ENCODE results near the gene NARF.

NARF gene

DNA sequence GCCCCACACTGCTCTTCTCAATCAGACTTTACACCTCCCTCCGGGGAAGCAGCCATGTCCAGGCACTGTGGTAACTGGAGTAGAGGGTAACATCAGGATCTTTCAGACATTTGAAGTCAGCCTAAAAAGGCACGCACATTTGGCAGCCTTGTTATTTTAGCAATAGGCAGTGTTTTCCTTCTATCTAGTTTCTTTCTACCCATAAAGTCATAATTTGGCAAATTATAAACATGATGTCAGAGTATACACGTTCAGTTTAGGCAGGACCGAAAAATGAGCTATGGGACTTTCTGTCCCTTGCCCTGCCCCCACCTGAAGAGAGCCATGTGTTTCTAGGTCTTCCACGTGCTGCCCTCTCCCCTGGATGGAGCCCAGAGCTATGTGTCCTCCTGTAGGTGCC, 21.1 kb downstream of the NARF start:
- no peak for DNase-seq

DNA sequence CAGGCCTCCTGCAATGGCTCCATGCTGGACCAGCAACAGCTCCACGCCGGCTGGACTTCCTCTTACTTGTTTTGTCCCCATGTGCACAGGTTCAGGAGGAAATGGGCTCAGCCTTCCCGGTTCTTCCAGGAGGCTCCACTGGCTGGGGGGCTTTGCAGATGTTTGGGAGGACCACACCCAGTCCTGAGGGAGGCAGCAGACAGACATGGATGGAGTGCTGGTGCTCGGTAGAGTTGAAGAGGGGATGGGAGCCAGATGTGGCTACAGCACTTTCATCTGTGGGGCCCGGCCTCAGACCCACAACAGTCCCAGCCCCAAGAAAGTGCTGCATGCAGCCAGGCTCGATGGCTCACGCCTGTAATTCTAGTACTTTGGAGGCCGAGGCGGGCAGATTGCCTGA, 21.8 kb downstream of the NARF start:
- no peak for DNase-seq

DNA sequence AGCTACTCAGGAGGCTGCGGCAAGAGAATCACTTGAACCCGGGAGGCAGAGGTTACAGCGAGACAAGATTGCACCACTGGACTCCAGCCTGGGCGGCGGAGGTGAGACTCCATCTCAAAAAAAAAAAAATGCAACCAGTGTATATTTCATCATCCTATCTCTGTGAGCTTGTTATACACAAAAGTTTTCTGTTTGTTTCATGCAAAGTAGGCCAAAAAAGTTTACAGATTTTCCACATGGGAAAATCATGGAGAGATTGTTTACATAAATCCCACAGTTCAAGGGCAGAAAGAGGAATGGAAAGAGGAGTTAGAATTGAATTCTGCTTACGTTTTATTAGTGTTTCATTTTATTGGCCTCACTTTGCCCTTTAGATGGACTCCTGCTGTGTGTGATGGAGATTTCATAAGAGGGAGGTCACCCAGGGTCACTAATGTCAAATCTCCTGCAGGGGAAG, 24.7 kb downstream of the NARF start:
- DNase-seq: no peak

DNA sequence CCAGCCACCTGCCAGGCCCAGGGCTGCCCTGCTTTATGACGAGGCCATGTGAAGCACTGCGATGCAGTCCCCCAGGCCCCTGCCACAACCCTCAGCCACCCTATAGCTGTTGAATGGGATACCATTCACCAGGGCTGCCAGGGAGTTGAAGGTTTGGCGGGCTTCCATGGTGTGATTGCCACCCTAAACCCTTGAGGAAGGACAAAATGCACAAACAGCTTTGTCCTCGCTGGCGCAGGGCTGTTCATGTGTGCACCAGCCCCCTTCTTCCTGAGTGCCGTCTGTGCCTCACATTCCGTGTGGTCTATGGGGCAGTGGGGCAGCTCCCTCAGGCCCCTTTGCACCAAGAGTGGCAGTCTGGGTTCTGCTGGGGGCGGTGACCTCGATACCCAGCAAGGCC, 25.3 kb downstream of the NARF start:
- DNase-seq: no peak

DNA sequence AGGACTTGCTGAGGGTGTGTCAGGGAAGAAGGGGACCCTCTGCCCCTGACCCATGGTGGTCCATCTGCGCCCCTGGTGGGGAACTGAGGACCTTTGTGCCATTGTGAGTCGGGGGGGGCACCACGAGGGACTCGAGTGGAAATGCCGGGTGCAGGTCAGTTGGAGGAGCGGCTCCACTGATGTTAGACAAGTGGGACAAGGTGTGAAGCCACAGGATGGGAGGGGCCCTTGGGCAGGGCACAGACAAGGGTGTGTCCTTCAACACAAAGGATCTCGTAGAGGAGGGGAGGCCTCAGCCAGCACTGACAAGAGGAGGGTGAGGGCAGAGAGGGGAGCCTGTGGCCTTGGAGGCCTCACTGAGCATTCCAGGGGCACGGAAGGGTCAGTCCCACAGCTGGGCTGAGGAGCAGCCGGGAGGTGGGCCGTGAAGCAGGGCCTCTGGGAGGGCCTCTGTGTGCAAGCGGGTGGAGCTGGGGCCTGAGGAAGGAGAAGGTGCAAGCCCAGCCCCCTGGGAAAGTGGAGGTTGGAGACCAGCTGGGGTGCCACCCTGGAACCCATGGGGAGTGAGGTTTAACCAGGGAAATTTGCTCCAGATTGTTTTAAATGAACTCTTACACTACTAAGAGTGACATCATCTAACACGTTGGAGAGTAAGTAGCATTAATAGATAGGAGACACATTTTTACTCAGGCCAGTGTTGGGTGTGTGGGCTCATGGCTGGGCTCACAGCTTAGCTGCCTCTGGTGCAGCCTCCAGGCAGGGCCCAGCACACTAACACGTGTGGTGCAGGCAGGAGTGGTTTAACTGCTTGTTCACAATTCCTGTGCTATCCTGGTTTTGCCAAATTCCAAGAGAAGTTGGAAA, 27.9 kb downstream of the NARF start:
- no peak for DNase-seq

DNA sequence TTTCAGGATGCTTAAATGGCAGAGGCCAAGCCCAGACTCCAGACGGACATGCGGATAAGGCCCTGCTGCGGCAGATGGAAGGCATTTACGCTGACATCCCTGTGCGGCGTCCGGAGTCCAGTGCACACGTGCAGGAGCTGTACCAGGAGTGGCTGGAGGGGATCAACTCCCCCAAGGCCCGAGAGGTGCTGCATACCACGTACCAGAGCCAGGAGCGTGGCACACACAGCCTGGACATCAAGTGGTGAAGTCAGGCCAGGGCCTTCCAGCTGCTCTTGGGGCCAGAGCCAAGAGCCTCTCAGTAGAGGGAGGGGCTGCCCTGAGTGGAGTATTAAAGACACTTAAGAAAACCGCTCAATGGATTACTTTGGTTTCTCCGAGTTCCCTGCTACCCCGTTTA, 29.4 kb downstream of the NARF start:
- peak; percentile 34 for DNase-seq

DNA sequence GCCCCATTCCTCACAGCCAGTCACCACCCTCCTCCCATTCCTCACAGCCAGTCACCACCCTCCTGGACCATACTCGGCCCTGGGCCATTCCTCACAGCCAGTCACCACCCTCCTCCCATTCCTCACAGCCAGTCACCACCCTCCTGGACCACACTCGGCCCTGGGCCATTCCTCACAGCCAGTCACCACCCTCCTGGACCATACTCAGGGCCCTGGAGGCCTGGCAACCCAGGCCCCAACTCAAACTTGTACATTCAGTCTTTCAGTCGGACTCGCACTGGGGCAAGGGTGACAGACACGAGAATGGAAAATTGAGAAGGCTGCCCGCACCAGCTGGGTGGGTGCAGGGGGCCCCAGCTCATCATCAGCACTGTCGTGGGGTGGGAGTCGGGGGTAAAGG, 30.6 kb downstream of the NARF start:
- no peak for DNase-seq

DNA sequence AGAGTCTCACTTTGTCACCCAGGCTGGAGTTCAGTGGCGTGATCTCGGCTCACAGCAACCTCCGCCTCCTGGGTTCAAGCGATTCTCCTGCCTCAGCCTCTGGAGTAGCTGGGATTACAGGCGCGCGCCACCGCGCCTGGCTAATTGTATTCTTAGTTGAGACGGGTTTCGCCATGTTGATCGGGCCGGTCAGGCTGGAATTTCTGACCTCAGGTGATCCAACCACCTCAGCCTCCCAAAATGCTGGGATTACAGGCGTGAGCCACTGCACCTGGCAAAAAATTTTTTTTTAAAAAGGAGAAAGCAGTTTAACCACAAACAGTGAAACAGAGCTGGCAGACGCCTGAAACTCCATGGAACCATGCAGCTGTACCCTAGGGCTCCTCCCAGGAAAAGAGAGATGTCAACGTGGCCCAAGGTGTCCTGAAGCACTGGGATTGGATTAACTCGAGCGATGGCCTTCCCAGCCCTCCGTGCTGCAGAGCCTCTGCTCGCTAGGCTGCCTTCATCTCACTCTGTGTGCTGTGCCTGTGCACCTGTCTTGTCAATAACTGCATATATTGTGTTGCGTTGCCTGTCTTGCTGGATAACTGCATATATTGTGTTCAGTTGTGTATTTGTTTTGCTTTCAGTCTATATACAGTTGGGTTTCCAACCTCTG, 31.4 kb downstream of the NARF start:
- DNase-seq: no peak

DNA sequence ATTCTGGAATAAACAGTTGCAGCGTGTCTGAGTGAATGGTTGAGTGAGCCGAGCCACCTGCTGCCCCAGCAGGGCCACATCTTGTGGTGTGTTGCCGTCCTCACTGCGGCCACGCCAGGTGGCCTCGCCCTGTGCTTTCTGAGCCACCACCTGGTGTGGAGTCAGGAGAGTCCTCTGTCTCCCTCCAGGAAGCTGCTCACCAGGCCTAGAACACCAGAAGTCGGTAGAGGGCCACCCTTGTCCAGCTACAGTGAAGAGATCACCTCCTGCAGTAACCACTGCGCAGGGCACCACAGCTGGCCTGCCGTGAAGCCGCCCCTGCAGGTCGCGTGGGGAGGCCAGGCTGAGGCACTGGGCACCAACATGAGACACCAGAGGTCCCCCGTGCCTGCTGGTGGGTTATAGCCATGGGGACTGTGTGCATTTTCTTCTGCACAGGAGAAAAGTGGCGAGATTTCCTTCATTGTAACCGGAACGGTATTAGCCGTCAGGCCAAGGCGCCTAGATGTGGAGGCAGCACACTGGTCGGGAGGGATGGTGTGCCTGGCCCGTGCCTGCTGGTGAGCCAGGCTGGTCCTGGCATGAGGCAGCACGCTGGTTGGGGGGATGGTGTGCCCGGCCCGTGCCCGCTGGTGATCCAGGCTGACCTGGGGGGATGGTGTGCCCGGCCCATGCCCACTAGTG, 32.1 kb downstream of the NARF start:
- DNase-seq: peak; percentile 15

DNA sequence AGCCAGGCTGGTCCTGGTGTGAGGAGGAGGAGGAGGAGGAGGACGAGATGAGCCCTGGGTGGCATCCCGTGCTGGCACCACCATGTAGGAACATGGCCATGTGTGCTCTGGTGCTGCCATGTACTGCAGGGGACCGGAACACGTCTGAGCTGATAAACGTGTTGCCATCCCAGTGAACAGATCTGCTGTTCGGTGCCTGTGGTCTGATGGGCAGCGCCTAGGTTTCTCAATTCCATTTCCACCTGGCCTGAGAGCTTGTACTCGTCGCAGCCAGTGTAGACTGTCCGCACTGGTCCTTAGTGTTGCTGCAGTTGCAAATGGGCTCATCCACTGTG, 32.6 kb downstream of the NARF start:
- no peak for DNase-seq

DNA sequence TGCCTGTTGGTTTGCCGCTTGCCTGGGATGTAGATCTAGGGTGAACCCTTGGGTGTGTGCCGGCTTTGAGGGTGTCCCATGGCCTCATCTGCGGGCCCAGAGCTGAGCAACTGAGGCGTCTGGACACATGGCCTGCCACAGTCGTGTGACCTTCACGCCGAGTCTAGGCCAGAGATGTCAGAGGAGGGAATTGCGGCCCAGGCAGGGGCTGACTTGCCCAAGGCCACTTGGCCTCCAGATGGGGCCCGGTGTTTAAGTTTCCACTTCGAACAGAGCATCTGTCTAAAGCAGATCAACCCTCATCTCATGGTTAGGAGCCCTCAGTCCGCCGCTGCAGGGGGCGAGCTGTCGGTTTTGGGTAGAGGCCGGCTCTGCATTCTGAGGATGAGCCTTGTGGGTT, 33.0 kb downstream of the NARF start:
- no peak for DNase-seq

DNA sequence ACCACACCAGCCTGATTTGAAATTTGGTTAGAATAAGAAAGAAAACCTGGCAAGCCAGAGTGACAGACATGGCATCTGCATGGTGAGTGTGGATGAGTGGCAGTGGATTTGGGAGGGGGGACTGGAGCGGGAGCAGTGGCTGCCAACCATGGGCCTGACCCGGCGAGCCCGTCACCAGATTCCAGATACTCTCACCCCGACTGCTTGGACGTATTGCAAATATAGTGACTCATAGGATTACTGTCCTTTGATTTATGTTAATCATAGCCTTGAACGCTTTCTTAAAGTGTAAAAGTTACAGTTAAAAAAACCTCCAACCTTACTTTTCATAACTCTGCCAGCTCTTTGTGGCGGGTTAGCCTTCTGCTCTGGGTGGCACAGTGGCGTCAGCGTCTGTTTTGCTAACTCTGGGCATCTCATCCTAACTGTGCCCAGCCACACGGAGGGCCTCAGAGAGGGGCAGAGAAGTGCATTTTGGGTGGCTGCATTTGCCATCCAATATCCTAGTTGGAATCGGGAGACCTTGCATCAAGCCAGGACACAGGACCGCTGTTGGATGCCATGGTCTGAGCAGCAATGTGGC, 34.2 kb downstream of the NARF start:
- no peak for DNase-seq

DNA sequence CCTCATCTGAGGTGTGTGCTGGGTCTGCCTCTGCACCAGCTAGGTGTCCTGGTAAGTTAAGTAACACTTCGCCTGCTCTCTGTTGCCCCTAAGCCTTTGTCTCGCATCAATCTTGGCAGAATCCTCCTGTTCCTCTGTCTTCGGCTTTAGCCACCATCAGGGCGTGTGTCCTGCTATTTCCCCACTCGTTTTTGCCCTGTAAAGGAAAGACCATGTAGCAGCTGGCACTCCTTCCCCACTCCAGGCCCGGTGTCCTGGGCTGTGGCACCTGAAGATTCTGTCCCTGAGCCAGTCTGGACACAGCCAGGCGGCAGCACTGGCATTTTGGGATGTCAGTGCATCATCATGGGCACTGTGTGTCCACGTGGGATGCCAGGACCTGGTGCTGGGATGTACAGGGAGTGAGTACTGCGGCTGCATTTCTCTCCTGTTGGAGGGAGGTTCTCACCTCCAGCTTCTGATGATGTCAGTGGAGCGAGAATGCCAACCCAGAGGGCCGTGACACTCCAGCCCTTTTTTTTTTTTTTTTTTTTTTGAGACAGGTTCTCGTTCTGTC, 34.8 kb downstream of the NARF start:
- no peak for DNase-seq

DNA sequence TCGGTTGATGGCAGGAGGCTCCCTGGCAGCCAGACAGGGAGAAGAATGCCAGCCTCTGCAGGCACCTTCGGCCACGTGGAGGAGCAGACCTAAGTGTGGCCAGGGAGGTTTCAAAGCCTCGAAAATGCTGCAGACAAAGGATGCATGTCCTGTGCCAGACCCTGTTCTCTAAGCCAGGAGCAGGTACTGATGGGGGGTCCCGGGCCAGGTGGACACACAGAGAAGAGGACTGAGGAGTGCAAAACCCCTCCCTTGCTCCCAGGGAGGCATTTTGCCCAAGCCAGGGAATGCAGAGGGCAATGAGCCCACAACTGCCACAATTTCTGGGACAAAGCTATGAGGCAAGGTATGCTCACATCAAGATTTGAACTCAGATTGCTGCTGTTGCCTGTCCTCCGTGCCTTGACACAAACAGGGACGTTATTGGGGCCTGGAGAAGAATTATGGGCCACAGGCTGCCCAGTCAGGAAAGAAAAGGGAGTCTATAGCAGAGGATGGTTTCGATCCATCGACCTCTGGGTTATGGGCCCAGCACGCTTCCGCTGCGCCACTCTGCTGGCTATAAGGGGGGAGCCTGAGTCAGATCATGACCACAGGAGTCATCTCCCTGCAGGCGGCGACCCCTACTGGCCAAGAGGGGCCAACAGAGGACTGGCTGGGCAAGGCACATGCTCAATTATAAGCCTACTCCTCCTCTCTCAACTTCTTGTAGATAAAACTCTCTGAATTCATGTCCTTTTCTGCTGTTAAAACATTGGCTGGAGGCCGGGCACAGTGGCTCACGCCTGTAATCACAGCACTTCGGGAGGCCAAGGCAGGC, 35.9 kb downstream of the NARF start:
- no peak for DNase-seq

DNA sequence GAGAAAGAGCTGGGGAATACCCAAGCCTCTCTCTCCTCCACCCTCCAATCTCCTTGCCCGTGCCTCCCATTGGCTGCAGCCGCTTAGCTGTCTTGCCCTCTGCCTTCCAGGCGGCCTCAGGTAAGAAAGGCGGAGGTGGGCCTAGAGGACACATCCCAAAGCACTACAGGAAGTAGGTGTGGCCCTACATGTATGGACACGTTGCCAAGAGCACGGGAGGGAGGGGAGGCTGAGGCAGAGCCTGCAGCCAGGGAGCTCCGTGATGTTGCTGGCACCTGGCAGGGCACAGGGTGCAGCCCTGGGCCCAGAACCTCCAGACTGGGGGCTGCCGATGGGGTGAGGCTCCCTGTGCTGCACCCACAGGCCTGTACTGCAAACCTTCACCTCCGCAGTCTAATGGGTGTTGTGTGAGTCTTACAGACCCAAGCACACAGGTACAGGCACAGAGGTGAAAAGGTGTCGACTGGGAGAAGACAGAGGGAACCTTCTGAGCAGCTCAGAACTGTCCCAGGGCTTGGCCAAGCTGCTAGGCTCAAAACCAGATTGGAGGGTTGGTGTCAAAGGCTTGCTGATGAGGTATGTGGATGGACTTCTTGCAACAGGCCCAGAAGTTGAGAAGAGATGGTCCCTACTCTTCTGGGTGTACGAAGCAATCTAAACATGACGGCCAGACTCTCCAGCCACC, 37.4 kb downstream of the NARF start:
- DNase-seq: peak; percentile 50

DNA sequence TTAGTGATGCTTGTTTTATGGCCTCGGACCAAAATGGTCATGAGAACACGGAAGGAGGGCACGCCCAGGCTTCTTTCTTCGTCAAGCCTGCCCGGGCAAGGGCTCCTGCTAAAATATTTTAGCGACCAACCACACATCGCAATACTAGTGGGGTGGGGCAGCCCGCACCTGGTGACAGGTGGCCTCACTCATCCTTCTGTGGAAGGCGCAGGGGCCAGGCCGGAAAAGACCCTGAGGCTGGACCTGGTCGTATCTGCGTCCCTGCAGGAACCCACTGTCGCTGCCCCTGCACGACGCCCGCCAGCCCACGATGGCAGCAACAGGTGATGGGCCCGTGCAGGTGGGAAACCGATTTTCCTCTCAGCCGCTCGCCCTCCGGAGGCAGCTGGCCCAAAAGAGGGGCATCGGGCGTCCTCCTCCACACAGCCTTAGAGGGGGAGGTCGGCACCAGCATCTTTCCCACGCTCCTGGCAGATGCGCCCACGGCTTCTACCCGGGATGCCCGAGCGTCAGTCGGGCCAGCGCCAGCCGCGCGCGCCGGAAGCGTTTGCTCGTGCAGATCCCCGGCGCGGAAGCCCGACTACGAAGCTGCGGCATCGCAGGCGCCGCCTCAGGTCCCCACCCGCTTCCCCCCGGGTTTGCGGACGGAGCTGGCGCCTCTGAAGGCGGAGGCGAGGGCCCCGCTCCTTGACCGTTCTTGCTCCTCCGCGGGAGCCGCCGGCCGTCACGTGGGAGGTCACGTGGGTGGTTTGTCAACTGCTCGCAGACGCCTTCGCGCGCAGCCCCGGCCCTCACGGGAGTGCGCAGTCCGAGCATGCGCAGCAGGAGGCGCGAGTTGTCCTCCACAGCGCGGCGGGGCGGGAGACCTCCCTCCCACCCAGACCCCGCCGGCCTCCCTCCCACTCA, 38.2 kb downstream of the NARF start:
- peak; percentile 41 for DNase-seq

DNA sequence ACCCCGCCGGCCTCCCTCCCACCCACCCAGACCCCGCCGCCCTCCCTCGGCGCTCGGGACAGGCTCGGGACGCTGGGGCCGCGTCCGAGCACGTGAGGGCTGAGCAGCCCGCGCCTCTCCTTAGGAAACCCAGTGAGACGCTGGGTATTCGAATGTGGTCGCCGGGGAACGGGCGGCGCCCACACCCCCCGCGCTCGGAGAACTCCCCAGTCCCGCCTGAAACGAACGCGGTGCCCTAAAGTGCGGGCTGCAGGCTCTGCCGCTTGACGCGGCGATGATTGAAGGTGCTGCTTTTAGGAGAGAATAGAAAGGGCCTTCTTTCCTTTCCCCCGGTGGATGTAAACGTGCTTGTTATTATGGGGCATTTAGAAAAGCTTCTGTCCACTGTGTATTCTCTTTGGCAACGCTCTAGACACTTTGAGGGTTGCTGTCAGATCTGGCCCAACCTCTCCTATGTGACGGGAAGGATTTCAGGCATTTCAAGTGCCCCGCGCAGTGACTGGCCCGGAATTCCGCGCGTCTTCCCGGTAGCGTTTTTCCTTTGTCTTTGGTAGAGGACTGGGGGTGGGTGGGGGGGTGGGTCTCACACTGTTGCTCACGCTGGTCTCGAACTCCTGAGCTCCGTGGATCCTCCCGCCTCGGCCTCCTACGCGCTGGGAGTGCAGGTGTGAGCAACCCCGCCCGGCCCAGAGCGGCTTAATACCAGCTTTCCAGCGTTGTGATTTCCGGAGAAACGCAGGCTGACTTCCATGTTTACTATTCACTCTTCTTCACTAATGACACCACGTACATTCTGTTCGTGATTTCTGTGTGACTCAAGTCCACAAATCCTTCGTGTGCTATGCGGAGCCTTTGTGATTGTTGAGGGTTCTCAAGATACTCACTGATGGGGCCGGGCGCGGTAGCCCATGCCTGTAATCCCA, 39.2 kb downstream of the NARF start:
- peak; percentile 5 for DNase-seq

DNA sequence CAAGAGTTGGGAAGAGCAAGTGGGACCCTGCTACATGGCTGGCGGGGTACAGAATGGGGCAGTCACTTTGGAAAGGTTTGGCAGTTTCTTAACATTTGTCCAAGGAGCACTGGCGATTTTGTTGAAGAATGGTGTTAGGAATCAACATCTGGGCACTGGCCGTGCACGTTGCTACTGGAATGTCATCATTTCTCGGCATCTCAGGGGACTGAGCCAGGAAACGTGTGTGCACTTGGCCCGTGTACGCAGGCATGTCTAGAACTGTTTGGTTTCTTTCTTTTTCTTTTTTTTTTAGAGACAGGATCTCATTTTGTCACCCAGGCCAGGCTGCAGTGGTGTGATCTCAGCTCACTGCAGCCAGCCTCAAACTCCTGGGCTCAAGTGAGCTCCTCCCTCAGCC, 43.7 kb downstream of the NARF start:
- DNase-seq: no peak

DNA sequence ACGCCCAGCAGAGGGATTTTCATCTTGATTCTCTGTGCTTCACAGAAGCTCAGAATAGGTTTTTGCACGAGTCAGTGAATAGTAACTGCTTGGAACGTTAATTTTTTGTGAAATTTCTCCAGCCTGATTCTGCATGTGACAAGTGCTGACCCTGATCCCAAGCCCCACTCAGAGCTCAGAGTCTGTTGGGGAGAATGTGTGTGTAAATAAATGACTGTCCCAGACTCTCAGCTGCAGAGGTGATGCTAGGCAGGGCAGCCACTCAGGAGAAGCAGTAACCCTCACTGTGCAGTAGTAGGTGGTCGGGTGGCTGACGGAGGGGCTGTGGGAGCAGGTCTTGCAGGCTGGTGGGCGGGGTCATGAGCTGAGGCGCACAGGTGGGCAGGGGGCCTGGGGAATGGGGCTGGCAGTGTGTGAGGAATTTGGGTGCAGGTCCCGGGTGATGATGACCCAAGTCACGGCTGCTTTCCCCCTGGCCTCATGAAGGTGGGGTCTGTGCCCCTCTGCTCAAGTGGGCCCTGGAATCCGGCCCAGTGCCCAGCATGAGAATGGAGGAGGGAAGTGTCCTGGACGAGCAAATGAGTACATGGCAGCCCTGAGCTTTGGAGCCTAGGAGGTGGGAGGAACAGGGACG, 44.7 kb downstream of the NARF start:
- DNase-seq: no peak
